ENCODE results near the gene TP53BP2.

- TF ChIP-seq CTCF (IDR thresholded peaks at IDR 0.05) (no peak), POLR2A (IDR thresholded peaks at IDR 0.05) (no peak)
Observed at GRCh38 chr1:223803211-223803610, 42.5 kb downstream of the TP53BP2 start.
